A673 (cell line): ENCODE results near the gene SH3RF3. TPM values are rescaled to one million over a fixed set of nuclear protein-coding genes. Genes with fewer than 3 reads are reported as not detected.

Experiments used
- BruUV-seq: library from RNA; stranded (reverse); fragments of 400-500 nt; replicated peaks from 2 replicates; lab custom pipeline; 2021; lab: Mats Ljungman, UMichigan
- CTCF ChIA-PET: fragments of 300-600 bp; sonication (Branson Sonifier 250); formaldehyde crosslinking; loops from one replicate; lab custom pipeline; 2022; ENCODE audit warnings: antibody characterized with exemption; lab: Charles Lee
- POLR2A ChIA-PET: fragments of 300-600 bp; sonication (Branson Sonifier 250); formaldehyde crosslinking; loops from one replicate; lab custom pipeline; 2022; ENCODE audit warnings: antibody characterized with exemption; ENCODE audit not compliant: low non-redundant PET; lab: Charles Lee
- DNase-seq: peaks from one replicate; pipeline ENCODE4 v3.0.0-alpha.2; 2015; ENCODE audit warnings: low spot score
- H3K27ac ChIP-seq: fragments of 200-600 bp; sonication (generic); 2 replicates; pipeline ENCODE4 v1.5.1; 2016; ENCODE audit warnings: mixed run types, low read depth, mild to moderate bottlenecking, mixed read lengths, antibody characterized with exemption, low read length; ENCODE audit not compliant: poor library complexity, severe bottlenecking
- H3K27me3 ChIP-seq: fragments of 200-600 bp; sonication (generic); replicated peaks from 2 replicates; pipeline ENCODE4 v1.6.1; 2017; ENCODE audit warnings: mixed run types, low read depth, mild to moderate bottlenecking, mixed read lengths, antibody characterized with exemption, low read length; ENCODE audit not compliant: insufficient read depth, poor library complexity
- H3K36me3 ChIP-seq: fragments of 200-600 bp; sonication (generic); 2 replicates; pipeline ENCODE4 v1.6.1; 2016; ENCODE audit warnings: mixed run types, mild to moderate bottlenecking, mixed read lengths, antibody characterized with exemption, low read length; ENCODE audit not compliant: insufficient read depth, poor library complexity, severe bottlenecking
- H3K4me1 ChIP-seq: fragments of 200-600 bp; sonication (generic); 2 replicates; pipeline ENCODE4 v1.6.1; 2017; ENCODE audit warnings: mixed run types, mild to moderate bottlenecking, mixed read lengths, antibody characterized with exemption, low read length; ENCODE audit not compliant: insufficient read depth, poor library complexity, severe bottlenecking
- H3K4me3 ChIP-seq: fragments of 200-600 bp; sonication (generic); 2 replicates; pipeline ENCODE4 v1.5.1; 2016; ENCODE audit warnings: low read depth, mixed run types, mild to moderate bottlenecking, mixed read lengths, low read length; ENCODE audit not compliant: poor library complexity, severe bottlenecking
- H3K9me3 ChIP-seq: fragments of 200-600 bp; sonication (generic); 2 replicates; pipeline ENCODE4 v1.6.1; 2016; ENCODE audit warnings: mixed run types, low read depth, mild to moderate bottlenecking, mixed read lengths, antibody characterized with exemption, low read length; ENCODE audit not compliant: poor library complexity, severe bottlenecking
- CTCF ChIP-seq: fragments of 300-800, 200-600 bp; sonication (generic); conservative IDR thresholded peaks from 2 replicates; pipeline ENCODE4 v1.5.1; 2017; ENCODE audit warnings: low read depth, mild to moderate bottlenecking, antibody characterized with exemption, low read length, moderate library complexity, mixed read lengths
- EZH2 ChIP-seq: fragments of 200-600 bp; sonication (generic); IDR thresholded peaks from 2 replicates; pipeline ENCODE4 v1.6.1; 2017; ENCODE audit warnings: borderline replicate concordance, low read depth, mild to moderate bottlenecking, mixed read lengths, antibody characterized with exemption, low read length; ENCODE audit not compliant: poor library complexity, severe bottlenecking
- intact Hi-C: fragments of 100-400 bp; cut with micrococcal nuclease; formaldehyde crosslinking; loops from one replicate; pipeline ENCODE4 v1.10.0; 2022; ENCODE audit not compliant: unreplicated experiment
- total RNA-seq: library from RNA; stranded (reverse); gene quantifications from 2 replicates; pipeline ENCODE4 v1.2.3, GENCODE V29; 2021

SH3RF3 gene
- total RNA-seq, 1 experiment from 2014 or later, result 0.15 TPM

GRCh38 chr2:109153005-109153784 lies 24.2 kb downstream of the SH3RF3 start:
- intact Hi-C loops, result no loop called here
- Histone ChIP-seq H3K9me3 (no peaks in the 10 kb centered on the region), H3K27me3 (peaks cover 7% of the 10 kb centered on the region), H3K36me3 (no peaks in the 10 kb centered on the region), H3K4me1 (no peaks in the 10 kb centered on the region), H3K4me3 (no peak overlapping the region), H3K27ac (no peak overlapping the region)
- BruUV-seq, result no TSS peak
- ChIA-PET CTCF (interaction anchor here (0.6 to 1.1 kb wide), 2 partner anchors 17 to 25 kb away, joined by 3 read pairs; no protein-coding TSS in a partner anchor), POLR2A (no interaction called here)
- no peak for TF ChIP-seq CTCF
- no peak for TF ChIP-seq EZH2
- DNase-seq, result no peak

DNA sequence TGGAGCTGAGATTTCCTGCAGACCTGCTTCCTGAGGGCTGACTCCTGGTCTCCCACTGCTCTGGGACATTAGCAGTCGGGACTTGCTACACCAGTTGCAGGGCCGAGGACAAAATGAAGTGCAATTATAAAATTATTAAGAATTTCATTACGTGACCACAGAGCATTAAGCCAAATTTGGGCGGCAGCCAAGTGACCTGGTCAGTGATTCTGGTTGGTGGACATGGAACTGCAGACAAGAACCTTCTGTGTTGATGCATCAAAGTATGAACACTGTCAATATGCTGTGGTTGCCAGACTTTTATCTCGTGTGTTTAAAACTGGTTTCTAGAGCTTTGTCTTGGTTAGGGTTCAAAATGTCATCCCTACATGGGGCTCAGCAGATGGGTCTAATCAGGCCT lies 24.8 kb downstream of the SH3RF3 start:
- Histone ChIP-seq H3K36me3 (no peaks in the 10 kb centered on the region), H3K27me3 (peaks cover 7% of the 10 kb centered on the region), H3K4me3 (no peak overlapping the region), H3K27ac (no peak overlapping the region), H3K9me3 (no peaks in the 10 kb centered on the region), H3K4me1 (no peaks in the 10 kb centered on the region)
- intact Hi-C loops, result no loop called here
- ChIA-PET POLR2A (no interaction called here), CTCF (interaction anchor here (0.6 kb wide), 1 partner anchor 25 kb away, joined by 3 read pairs; no protein-coding TSS in a partner anchor)
- no peak for DNase-seq
- TF ChIP-seq EZH2, result no peak
- BruUV-seq, result no TSS peak

DNA sequence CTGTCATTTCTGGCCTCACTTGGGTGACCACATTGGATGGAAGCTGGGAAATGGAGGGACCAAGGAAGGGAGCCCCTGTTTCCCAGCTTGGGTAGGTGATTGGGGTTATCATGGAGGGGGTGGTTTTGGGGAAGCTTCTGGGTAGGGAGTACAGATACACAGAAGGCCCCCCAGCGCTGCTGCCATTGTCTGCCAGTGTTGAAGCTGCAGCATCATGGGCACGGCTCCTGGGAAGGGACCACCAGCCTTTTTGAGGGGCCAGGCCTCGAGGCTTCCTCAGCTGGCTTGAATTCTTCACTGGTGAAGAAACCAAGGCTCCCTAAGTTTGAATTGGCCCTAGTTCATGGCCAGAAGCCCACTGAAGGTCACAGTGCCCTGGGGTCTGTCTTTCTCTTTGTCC lies 25.2 kb downstream of the SH3RF3 start:
- H3K4me1 ChIP-seq, result no peaks in the 10 kb centered on the region
- H3K4me3 ChIP-seq, result no peak overlapping the region
- TF ChIP-seq EZH2, result no peak
- TF ChIP-seq CTCF, result no peak
- no peaks in the 10 kb centered on the region for H3K36me3 ChIP-seq
- BruUV-seq, result no TSS peak
- CTCF ChIA-PET, result interaction anchor here (0.6 kb wide), 1 partner anchor 24 kb away, joined by 3 read pairs; no protein-coding TSS in a partner anchor
- no peak for DNase-seq
- no peaks in the 10 kb centered on the region for H3K9me3 ChIP-seq
- intact Hi-C loops, result no loop called here
- H3K27me3 ChIP-seq, result peaks cover 7% of the 10 kb centered on the region
- POLR2A ChIA-PET, result no interaction called here
- H3K27ac ChIP-seq, result no peak overlapping the region
